NCI-H187 treated with DMSO at 0.1 percent for 48 hours (cell line): ENCODE data around the gene CAT.

Experiments used
- DNase-seq: peaks from one replicate; lab custom pipeline; 2025; lab: John Stamatoyannopoulos, UW

Gene CAT

GRCh38 chr11:34495724-34496377 is 57.1 kb downstream of the CAT start:
- no peak for DNase-seq

- DNase-seq: no peak
These were observed 61.2 kb downstream of the CAT start for GRCh38 chr11:34499719-34500500.

GRCh38 chr11:34501500-34501899 is 62.8 kb downstream of the CAT start:
- no peak for DNase-seq

- DNase-seq: no peak
These were observed 63.2 kb downstream of the CAT start for GRCh38 chr11:34501949-34502348.

GRCh38 chr11:34502949-34503348 is 64.2 kb downstream of the CAT start:
- DNase-seq: no peak

- DNase-seq: no peak
These were observed 67.1 kb downstream of the CAT start for GRCh38 chr11:34505874-34506273.

GRCh38 chr11:34507156-34507555 is 68.4 kb downstream of the CAT start:
- no peak for DNase-seq

GRCh38 chr11:34507610-34508009 is 68.9 kb downstream of the CAT start:
- DNase-seq: no peak

- DNase-seq: no peak
These were observed 69.8 kb downstream of the CAT start for GRCh38 chr11:34508524-34508923.

GRCh38 chr11:34509336-34509876 is 70.7 kb downstream of the CAT start:
- DNase-seq: no peak

- DNase-seq: no peak
These were observed 71.5 kb downstream of the CAT start for GRCh38 chr11:34510218-34510617.

GRCh38 chr11:34510673-34511072 is 71.9 kb downstream of the CAT start:
- no peak for DNase-seq

- no peak for DNase-seq
These were observed 74.3 kb downstream of the CAT start for GRCh38 chr11:34512840-34513681.

- DNase-seq: no peak
These were observed 75.1 kb downstream of the CAT start, which contains the start of gene ELF5 for GRCh38 chr11:34513682-34514449. Gene ELF5, minus strand, starts transcription at chr11:34513794. Its CDS starts 8,045 bp downstream, at chr11:34505749.

- no peak for DNase-seq
These were observed 75.9 kb downstream of the CAT start for GRCh38 chr11:34514597-34514996.

GRCh38 chr11:34516247-34517040 is 77.7 kb downstream of the CAT start:
- DNase-seq: no peak

- DNase-seq: no peak
These were observed 81.0 kb downstream of the CAT start for GRCh38 chr11:34519595-34520235.

- DNase-seq: no peak
These were observed 82.5 kb downstream of the CAT start for GRCh38 chr11:34521265-34521664.
